A172 (cell line): Measurements from ENCODE around the gene THSD7A. TPM values are rescaled to one million over a fixed set of nuclear protein-coding genes. Genes with fewer than 3 reads are reported as not detected.
A peak's percentile ranks its signal among the peaks of the same experiment; 100 is the strongest.

Experiments
- DNase-seq: peaks from one replicate; pipeline ENCODE4 v3.0.0-alpha.2; 2015; ENCODE audit warnings: low spot score
- total RNA-seq: library from RNA; depleted of rRNA; stranded (reverse); fragments of >200 nt; shearing (Covaris generic); gene quantifications from 2 replicates; pipeline ENCODE4 v1.2.3, GENCODE V29; 2014

Gene THSD7A
- total RNA-seq, 1 experiment from 2014 or later = 0.21 TPM

- no peak for DNase-seq
These were observed 415.1 kb downstream of the THSD7A start for GRCh38 chr7:11416641-11417458.

DNA sequence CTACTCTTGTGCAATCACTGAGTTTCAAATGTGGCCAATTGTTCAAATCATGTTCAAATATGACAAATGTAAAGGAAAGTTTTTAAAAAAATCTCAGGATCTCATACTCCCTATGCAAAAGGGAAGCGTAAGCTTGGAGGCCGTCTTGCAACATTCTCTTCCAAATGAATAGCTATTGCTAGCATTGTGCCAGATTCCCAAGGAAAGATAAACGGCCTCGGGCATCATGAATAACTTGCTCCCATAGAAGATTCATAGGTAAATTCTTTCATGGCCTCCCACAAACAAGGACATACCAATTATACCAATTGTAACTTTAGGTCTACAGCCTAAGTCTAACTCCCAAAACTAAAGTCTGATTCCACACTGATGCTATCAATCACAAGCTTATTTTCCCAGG lies 416.9 kb downstream of the THSD7A start:
- DNase-seq = no peak

DNA sequence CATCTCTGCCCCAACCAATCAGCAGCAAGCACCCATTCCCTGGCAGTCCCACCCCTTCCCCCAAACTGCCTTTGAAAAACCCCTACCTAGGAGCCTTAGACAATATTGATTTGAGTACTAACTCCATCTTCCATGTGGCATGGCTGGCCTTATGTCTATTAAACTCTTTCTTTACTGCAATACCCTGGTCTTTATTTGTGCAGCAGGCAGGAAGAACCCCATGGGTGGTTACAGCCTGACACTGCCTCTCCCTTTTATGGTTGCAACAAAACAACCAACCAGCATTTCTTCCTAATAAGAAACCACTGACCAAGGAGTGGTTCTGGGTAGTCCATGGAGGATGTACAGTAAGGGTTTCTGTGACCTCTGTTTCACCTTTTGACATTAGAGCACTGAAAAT lies 418.1 kb downstream of the THSD7A start:
- DNase-seq = no peak

- DNase-seq = no peak
These were observed 420.0 kb downstream of the THSD7A start for GRCh38 chr7:11412036-11412435.

DNA sequence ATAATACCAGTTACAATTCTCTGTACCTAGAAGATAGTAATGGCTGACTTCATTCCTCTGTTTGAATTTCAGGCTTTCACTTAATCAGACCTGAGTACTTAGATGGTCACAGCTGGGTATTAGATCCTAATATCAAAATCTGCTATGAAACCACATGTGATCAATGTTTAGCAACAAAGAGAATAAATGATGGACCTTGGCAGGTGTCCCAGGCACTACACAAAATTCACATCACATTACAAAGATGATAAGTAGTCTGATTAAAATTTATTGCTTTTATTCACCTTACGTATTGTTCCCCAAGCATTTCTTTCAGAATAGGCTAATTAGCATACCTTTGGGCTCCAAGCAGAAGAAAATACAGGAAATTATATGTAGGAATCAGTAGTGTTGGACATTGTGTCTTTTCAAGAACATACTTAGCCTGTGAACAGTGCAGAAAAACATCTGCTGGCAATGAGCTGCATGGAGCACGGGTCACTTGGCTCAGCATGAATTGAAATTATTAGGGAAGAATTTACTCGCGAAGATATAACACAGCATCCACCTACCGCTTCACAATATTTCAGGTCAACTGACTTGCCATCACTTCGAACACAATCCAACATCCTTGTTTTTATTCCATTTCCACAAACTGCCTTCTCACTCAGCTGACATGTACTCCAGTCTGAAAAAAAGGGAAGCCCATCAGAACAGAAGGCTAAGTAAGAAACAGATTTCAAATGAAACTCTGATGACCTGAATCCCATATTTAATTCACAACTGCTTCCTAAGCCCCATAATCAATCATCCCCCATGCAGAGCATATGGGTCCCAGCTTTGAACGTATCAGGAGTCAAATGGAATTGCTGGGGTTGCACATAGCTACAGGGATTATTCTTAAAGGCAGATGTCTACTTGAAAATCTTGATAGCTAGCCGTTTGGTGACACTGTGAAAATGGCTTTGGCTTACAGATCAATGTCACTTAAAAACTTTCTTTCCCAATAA lies 421.0 kb downstream of the THSD7A start:
- no peak for DNase-seq

DNA sequence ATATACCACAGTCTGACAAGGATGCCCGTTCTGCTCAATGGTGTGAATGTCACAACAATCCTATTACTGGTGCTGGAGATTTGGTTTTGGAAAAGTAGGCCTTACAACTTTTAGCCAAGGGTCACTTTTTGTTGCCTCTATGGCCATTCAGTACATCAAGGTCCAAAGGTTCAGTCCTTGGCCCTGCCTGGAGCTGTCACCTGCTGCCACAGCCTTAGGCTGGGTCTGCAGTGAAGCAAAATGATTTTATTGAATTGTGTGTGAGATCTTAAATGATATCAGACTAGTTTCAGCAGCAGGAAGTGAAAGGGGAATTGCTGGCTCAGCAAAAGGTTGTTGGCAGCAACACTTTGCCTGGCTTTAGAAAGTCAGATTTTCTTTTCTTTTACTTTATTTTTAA lies 427.6 kb downstream of the THSD7A start:
- no peak for DNase-seq

DNA sequence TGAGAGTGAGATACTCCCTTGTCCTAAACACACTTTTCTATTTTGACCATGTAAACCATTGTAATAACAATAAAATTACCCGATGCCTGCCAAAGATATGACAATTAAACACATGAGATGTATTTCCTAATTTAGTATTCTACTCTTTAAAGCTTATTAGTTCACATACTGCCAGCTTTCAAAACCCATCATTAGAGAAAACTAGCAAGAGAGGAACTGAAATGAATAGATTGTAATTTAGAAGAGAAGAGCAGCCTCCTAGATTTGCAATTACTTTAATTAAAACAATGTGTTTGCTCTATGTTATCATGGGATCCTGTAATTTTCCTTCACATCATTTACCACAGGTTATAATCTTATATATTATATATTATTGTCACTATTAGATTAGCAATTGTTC lies 428.2 kb downstream of the THSD7A start:
- no peak for DNase-seq

DNA sequence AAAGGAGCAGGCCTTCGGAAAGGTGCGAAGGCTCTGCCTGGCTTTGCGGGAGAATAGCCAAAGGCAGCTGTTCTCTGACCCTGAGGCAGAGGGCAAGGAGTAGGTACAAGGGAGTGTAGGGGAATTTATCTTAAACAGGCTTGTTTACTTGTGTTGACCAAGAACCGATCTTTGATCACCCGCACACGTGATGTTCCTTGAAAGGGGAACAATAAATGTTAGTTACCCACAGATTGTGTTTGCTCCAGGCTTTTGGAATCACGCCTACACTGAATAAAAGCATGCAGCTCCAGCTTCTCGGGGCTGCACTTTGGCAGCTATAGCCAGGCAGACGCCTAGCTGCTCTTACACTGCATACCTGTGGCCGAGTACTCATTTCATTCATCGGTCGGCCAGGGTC lies 437.6 kb downstream of the THSD7A start:
- DNase-seq = no peak

- no peak for DNase-seq
These were observed 452.4 kb downstream of the THSD7A start for GRCh38 chr7:11379641-11380040.

GRCh38 chr7:11376529-11376928 lies 455.5 kb downstream of the THSD7A start:
- DNase-seq = no peak

GRCh38 chr7:11374629-11375028 lies 457.4 kb downstream of the THSD7A start:
- no peak for DNase-seq

GRCh38 chr7:11373546-11374142 lies 458.4 kb downstream of the THSD7A start:
- DNase-seq = peak; percentile 38

GRCh38 chr7:11369696-11370095 lies 462.3 kb downstream of the THSD7A start:
- DNase-seq = no peak

- DNase-seq = no peak
These were observed 465.9 kb downstream of the THSD7A start for GRCh38 chr7:11366118-11366517.

DNA sequence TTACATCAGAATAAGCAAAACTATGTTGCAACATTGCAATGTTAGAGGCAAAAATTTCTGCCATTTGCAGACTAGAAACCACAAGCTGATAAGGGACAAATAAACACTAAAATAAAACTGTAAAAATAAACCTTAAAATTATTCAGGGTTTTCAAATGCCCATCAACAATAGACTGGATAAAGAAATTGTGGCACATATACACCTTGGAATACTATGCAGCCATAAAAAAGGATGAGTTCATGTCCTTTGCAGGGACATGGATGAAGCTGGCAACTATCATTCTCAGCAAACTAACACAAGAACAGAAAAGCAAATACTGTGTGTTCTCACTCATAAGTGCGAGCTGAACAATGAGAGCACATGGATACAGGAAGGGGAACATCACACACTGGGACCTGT lies 473.4 kb downstream of the THSD7A start:
- DNase-seq = no peak

- peak; percentile 62 for DNase-seq
These were observed 476.5 kb downstream of the THSD7A start for GRCh38 chr7:11355399-11356005.

- no peak for DNase-seq
These were observed 485.7 kb downstream of the THSD7A start for GRCh38 chr7:11346302-11346701.

DNA sequence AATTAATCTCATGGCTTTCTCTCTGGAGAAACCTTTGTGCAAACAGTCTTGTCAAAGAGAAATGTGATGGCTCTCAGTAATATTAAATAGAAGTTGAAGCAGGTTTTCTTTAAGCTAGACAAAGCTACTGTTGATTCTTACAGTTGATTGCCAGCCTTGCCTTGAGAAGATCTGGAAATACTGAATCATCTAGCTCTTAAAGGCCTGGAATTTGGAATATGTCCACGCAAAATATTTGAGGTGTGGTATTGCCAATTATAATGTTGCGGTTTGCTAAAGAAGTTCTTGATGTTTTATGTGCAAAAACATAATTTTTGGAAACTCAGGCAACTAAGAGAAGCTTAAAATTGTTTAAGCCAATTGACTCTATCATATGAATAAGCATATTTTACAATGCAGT lies 486.4 kb downstream of the THSD7A start:
- DNase-seq = peak; percentile 66

DNA sequence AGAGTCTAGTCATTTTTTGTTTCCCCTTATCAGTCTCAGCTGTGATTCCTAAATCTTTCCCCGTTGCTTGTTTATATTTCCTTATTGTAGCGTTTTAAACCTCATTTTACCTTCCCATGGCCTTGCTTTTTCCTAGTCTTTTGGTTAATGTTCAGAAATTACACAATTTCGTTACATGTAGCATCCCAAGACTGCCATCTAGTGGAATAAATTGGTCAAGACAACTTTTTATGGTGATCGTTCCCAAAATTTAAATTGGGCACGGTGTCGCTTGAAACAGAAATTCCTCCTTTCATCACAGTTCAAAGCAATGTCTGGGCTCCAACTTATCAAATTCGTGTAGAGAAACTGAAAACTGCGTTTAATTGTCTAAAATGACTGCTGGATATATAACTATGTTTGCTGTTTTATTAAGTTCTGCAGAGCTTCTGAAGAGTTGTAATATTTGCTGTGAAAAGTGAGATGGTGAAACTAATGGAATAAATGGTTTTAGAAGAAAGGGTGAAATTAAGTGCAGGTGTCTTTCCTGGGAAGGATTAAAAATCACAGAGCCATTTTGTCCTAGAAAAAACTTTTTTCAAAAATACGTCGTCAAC lies 488.1 kb downstream of the THSD7A start:
- peak; percentile 51 for DNase-seq

- no peak for DNase-seq
These were observed 488.9 kb downstream of the THSD7A start for GRCh38 chr7:11343136-11343535.

GRCh38 chr7:11341285-11341944 lies 490.6 kb downstream of the THSD7A start:
- peak; percentile 49 for DNase-seq
